Ovary (tissue), 9 donors: ENCODE data around the gene TCF7. TPM values are rescaled to one million over a fixed set of nuclear protein-coding genes. Genes with fewer than 3 reads are reported as not detected.
A peak's percentile ranks its signal among the peaks of the same experiment; 100 is the strongest.

Source experiments
- DNase-seq, 5 donors: peaks; one replicate each; pipeline ENCODE4 v3.0.0-alpha.2; 2019 to 2020
- H3K27ac ChIP-seq, 2 donors: fragments of 200-600 bp; one replicate each; pipeline versions ENCODE4 v1.5.1 to v1.8.0; 2019 to 2022
- H3K27me3 ChIP-seq: fragments of 200-600 bp; one replicate; pipeline ENCODE4 v1.8.0; 2022
- H3K36me3 ChIP-seq: fragments of 200-600 bp; sonication (generic); one replicate; pipeline ENCODE4 v1.5.1; 2019
- H3K4me1 ChIP-seq: one replicate; pipeline ENCODE4 v1.8.1; 2013; ENCODE audit warnings: mild to moderate bottlenecking, moderate library complexity; ENCODE audit not compliant: insufficient read depth
- H3K4me3 ChIP-seq: fragments of 200-600 bp; sonication (generic); one replicate; pipeline ENCODE4 v1.5.1; 2017
- H3K9me3 ChIP-seq, 2 donors: fragments of 200-600 bp in 1 of 2; sonication (generic) in 1 of 2; one replicate each; pipeline versions ENCODE4 v1.5.1 to v1.8.1; 2013 to 2019; ENCODE audit warnings: mild to moderate bottlenecking in 1 of 2, moderate library complexity in 1 of 2
- EP300 ChIP-seq: sonication (generic); formaldehyde crosslinking; IDR thresholded peaks from one replicate; pipeline ENCODE4 v1.6.1; 2017; ENCODE audit warnings: antibody characterized with exemption
- POLR2A ChIP-seq: fragments of 450-650 bp; IDR thresholded peaks from one replicate; pipeline ENCODE4 v1.6.1; 2017; ENCODE audit warnings: antibody characterized with exemption, mild to moderate bottlenecking, moderate library complexity
- WGBS, 3 donors: extraction: QIAGEN DNeasy Blood & Tissue Kit in 1 of 3; methylation state at CpG; one replicate each; pipeline versions ENCODE4 v1.1.5 to v1.1.7; 2013 to 2017; 5-methylcytosine and 5-hydroxymethylcytosine counted together
- intact Hi-C, 4 donors: fragments of 100-400 bp; cut with DNase I; formaldehyde crosslinking; loops; one replicate each; pipeline versions ENCODE4 v1.11.0 to v1.15.1; 2022 to 2023
- polyA plus RNA-seq, 2 donors: library from polyadenylated mRNA; stranded (reverse); fragments of 200-250 nt in 1 of 2; fragments of 350-450 nt in 1 of 2; fragmentation: Illumina TruSeq in 1 of 2; extraction: RNeasy Lipid Tissue Mini Kit (QIAGEN cat#74804) in 1 of 2; gene quantifications; one replicate each; pipeline ENCODE4 v1.2.3, GENCODE V29; 2013 to 2014
- total RNA-seq, 7 donors: library from RNA; depleted of rRNA in 2 of 7; stranded (reverse); fragments of >200 nt in 2 of 7; fragmentation: NEBNext Ultra II Directional in 3 of 7; extraction: Animal tissue kit (Norgen Biotek cat#: 25700) in 3 of 7; gene quantifications; one replicate each; pipeline versions ENCODE4 v1.1.0 to v1.2.4, GENCODE V29; 2016 to 2023
- TF ChIP-seq, protein P1 (sequence below), 3 donors: fragments of 450-650 bp in 2 of 3; fragments of 200-600 bp in 1 of 3; IDR thresholded peaks; one replicate each; pipeline versions ENCODE4 v1.5.1 to v1.8.0; 2016 to 2022; ENCODE audit warnings: antibody characterized with exemption in 3 of 3, mild to moderate bottlenecking in 1 of 3
- donor health status: DM: no; HTN: no; CAD: no; lungs with moderate emphysema.
- donor health status: DM: no; HTN: no; CAD: no.
- donor health status: Bipolar disorder and iron deficiency.
- donor health status: DM: yes; HTN: yes; CAD: no.
- donor health status: DM: no; HTN: no; CAD: no.
- donor health status: DM: yes; HTN: yes; CAD: no.

Gene TCF7
- total and polyA plus RNA-seq, 9 donors: 1.7 to 15.2 (median 4.0) TPM

DNA sequence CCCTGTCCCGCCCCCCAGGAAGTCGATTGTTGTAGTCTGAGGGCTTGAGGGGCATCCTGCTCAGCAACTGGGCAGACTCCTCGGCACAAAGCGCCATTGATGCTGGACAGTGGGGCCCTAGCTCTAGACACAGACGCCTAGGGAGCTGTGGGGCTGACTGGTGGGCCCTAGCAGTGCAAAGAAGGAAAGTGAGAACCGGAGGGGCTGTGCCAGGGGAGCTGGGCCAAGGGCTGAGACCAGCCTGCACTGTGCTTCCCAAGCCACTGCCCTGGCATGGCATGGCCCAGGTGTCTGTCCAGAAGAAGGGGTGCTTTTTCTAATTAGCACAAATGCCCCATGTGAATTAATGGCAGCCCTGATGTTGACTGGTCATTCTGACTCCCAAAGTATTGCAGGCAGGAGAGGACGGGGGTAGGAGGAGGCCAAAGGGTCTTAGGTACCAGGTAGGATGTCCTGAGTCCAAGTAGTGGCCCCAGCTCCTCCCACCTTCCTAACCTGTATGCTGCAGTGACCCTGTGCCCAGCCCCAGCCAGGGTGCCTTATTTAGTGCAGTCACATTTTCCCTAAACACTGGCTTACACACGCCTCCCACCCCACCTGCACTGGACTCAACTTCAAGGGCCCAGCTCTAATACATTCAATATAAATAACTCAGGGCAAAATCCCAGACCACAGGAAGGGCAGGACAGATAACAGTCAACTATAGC is 15.9 kb downstream of the TCF7 start:
- TF ChIP-seq, protein P1, sequence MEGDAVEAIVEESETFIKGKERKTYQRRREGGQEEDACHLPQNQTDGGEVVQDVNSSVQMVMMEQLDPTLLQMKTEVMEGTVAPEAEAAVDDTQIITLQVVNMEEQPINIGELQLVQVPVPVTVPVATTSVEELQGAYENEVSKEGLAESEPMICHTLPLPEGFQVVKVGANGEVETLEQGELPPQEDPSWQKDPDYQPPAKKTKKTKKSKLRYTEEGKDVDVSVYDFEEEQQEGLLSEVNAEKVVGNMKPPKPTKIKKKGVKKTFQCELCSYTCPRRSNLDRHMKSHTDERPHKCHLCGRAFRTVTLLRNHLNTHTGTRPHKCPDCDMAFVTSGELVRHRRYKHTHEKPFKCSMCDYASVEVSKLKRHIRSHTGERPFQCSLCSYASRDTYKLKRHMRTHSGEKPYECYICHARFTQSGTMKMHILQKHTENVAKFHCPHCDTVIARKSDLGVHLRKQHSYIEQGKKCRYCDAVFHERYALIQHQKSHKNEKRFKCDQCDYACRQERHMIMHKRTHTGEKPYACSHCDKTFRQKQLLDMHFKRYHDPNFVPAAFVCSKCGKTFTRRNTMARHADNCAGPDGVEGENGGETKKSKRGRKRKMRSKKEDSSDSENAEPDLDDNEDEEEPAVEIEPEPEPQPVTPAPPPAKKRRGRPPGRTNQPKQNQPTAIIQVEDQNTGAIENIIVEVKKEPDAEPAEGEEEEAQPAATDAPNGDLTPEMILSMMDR (IDR thresholded peaks at IDR 0.05): no peak
- TF ChIP-seq EP300 (no peak), POLR2A (no peak)
- peaks cover 7% of the 10 kb centered on the region for H3K4me1 ChIP-seq
- no peak overlapping the region for H3K4me3 ChIP-seq
- no peaks in the 10 kb centered on the region for H3K9me3 ChIP-seq
- peak in 1 of 5 donors; percentile 11 for DNase-seq
- intact Hi-C loops: no loop called here
- no peaks in the 10 kb centered on the region for H3K27me3 ChIP-seq
- H3K36me3 ChIP-seq: no peaks in the 10 kb centered on the region
- 76 to 94% (median 86%) methylated on average over 7 to 8 of the region's 8 CpGs for WGBS, 3 donors
- no peak overlapping the region for H3K27ac ChIP-seq

DNA sequence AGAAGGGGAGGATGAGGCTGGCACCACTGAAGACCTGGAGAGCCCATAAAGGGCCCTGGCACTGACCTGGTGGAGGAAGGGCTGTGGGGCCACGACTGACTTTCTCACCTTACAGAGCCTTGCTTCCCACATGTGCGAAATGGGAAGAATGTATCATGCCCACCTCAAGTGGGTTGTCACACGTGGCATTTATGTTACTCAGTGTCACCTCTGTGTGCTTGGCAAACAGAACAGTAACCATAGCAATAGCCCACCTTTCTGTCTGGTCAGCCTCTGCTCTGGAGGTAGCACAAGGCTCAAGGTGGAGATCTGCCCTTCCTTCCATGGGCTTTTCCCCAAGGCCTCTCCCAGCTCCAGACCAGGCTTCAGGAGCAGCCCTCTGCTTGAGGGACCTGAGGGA is 16.7 kb downstream of the TCF7 start:
- Histone ChIP-seq H3K4me3 (no peak overlapping the region), H3K9me3 (no peaks in the 10 kb centered on the region), H3K36me3 (no peaks in the 10 kb centered on the region), H3K4me1 (peaks cover 1% of the 10 kb centered on the region), H3K27ac (no peak overlapping the region), H3K27me3 (no peaks in the 10 kb centered on the region)
- TF ChIP-seq POLR2A (no peak), EP300 (no peak)
- TF ChIP-seq, protein P1 (IDR thresholded peaks at IDR 0.05): no peak
- DNase-seq: peak in 1 of 5 donors; percentile 5
- intact Hi-C loops: no loop called here
- 72 to 87% (median 76%) methylated on average over 3 of the region's 3 CpGs for WGBS, 3 donors

DNA sequence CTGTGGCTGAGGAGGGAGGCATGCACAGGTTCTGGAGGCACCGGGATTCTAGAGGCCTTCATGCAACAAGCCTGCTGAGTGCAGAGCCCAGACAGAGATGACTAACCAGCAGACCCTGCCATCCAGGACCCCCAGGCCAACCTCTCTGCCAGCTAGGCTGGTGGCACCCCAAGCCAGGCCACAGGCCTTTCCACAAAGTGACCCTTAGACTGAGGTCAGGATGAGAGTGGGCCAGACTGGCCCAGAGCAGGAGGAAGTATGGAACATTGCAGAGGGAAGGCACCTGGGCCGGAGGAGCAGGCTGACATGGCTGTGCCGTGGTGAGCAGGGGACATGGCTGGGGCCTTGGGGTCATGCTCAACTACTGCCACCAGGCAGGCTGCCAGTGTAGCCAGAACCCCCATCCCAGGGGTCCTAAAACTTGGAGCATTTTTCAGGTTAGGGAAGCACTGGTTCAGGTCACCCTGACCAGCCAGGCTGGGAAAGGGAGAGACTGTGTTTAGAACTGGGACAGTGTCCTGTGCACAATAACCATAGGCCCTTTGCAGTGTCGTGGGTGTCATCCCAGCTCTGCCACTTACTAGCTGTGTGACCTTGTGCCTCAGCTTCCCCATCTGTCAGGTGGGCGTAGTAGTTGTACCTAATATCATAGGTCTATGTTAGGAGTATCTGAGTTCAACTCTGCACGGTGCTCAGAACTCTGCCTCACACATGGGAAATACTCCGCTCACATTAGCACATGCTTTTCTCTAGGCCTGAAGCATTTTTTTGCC is 17.3 kb downstream of the TCF7 start:
- no peak for TF ChIP-seq EP300
- intact Hi-C loops: no loop called here
- H3K4me3 ChIP-seq: no peak overlapping the region
- peak in 2 of 5 donors; percentile 8 to 30 for DNase-seq
- no peak overlapping the region for H3K27ac ChIP-seq
- H3K9me3 ChIP-seq: no peaks in the 10 kb centered on the region
- H3K4me1 ChIP-seq: no peaks in the 10 kb centered on the region
- H3K36me3 ChIP-seq: no peaks in the 10 kb centered on the region
- WGBS, 3 donors: 83 to 95% (median 89%) methylated on average over 5 to 7 of the region's 7 CpGs
- no peaks in the 10 kb centered on the region for H3K27me3 ChIP-seq

DNA sequence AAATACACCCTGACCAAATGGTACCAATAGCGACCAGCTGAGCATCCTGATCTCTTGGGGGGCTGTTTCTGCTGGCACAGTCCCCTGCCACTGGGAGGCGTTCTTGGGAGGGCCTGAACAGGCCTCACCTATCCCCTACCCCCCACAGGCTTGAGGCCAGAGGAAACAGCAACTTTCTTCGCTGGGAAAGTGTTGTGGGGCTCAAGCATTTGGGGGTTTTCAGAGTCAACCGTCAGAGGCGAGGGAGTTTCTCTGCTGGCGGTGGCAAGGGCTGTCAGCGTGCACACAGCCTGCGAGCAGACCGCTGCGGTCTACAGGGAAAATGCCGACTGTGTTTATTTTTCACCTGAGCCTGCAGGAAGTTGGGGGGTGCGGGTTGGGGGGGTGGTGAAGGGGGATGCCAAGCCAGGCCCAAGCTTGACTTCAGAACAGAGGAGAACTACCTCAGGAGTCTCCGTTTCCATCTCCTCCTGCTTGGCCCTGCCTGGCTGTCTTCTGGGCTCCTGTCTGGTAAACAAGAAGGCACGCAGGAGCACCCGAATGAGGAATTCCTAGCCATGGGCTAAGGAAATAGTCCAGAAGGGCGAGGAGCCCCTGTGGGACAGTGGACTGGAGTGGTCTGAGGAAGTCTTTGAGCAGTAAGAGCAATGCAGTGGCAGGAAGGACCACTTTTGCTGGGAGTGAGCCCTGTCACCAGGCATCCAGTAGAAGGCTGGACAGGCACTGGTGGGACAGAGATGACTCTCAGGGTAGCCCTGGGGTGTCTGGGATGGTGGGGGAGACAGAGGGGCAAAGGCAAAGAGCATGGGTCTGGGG is 18.1 kb downstream of the TCF7 start:
- Histone ChIP-seq H3K9me3 (no peaks in the 10 kb centered on the region), H3K27ac (no peak overlapping the region), H3K27me3 (no peaks in the 10 kb centered on the region), H3K4me1 (no peaks in the 10 kb centered on the region), H3K36me3 (no peaks in the 10 kb centered on the region), H3K4me3 (no peak overlapping the region)
- TF ChIP-seq, protein P1 (IDR thresholded peaks at IDR 0.05): no peak
- TF ChIP-seq POLR2A: no peak
- TF ChIP-seq EP300: no peak
- peak in 3 of 5 donors; percentile 5 to 28 (median 13) for DNase-seq
- 73 to 82% (median 77%) methylated on average over 16 of the region's 16 CpGs for WGBS, 3 donors
- intact Hi-C loops: no loop called here
